Activated naive CD4-positive, alpha-beta T cell treated with anti-CD3 and anti-CD28 coated beads, Interleukin-2, amount 10 ng/mL, durations not matched to agents 5 hours and 36 hours (primary cell): ENCODE data around the gene RNASE9. TPM values are rescaled to one million over a fixed set of nuclear protein-coding genes. Genes with fewer than 3 reads are reported as not detected.

Experiments
- total RNA-seq, 2 experiments: library from RNA; stranded (reverse); gene quantifications; one replicate each; pipeline ENCODE4 v1.2.3, GENCODE V29; 2021

The RNASE9 gene
- total RNA-seq: not detected

DNA sequence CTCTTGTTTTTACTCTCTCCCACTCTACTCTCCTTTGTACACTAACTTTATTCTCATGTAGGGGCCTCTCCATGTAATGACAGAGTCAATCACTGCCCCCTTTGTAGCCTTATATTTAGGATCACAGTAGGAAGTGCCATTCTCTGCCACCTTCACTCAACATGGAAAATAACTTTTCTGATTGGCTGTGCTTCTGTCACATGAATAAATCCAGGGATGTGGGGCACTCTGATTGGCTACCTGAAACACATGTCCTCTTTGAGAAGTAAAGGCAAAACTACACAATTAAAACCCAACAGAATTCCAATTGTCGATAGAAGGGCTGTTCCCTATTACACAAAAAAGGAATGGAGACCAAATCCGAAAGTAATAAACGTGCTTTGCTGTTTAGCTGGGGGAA, at the start of gene RNASE9:
TSS of gene RNASE9 (minus strand) at position 87 of the 400 bp plus-strand sequence.

DNA sequence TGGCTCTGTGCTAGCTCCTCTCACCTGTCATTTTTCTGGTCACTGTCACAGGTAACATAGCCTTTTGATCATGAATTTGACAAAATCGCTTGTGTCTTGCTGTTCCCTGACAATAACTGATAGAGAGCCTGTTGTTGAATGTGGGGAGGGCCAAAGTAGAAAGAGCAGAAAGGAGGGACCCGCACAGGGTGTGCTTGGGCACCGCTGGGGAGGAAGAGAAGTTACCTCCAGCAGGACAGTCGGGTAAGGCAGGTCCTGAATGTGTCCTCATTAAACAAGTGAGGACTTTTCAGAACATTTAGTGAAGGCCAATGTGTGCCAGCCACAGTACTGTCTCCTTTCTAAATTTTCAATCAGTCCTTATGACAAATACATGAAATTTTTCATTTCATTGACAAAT, 30.4 kb upstream of the RNASE9 start, which contains the start of gene RNASE12:
TSS of gene RNASE12 (minus strand) at position 142 of the 400 bp plus-strand sequence. CDS start 653 bp downstream, outside the sequence.

DNA sequence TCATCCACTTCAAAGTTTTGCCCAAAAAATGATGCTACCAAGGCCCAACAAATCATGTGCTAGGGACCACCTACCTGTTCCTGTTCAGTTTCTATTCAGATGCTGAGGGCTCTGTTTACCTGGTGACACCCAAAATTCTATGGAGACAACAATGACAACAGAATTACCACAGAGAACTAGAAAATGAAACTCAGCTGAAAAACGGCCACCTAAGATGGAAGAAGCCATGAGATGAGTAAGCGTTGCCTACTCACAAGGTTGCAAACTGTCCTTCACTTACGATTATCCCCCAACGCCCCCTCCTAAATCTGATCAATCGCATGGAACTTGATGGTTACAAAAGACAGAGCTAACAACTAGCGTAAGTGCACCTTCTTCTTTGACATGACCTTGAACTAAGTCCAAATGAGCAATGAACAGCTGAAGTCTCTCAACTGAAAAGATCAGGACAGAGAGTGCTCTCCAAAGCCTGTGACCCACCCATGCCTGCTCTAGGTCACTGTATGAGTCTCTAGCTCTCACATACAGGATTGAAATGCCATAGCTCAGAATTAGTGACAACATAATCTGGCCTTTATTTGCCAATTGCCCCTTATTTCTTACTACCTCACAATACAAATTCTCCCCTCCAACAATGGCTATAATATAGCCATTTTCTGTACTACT, 26.8 kb upstream of the RNASE9 start, which contains the start of gene RNASE11:
TSS of gene RNASE11 (minus strand) at position 513 of the 666 bp plus-strand sequence.

Other genes starting within 250 kb of the RNASE9 start
- 10 to 100 TPM; 36.0 to 37.0 TPM for gene CCNB1IP1, start 227.8 kb downstream of the RNASE9 start, total RNA-seq
- gene PARP2, start 217.4 kb downstream of the RNASE9 start, total RNA-seq: 10 to 100 TPM; 25.1 to 25.2 TPM
- gene TEP1, start 147.5 kb downstream of the RNASE9 start, total RNA-seq: 10 to 100 TPM; 44.5 to 48.1 TPM
- gene KLHL33, start 124.9 kb downstream of the RNASE9 start, total RNA-seq: under 1 TPM; 0.13 to 0.19 TPM
- gene OSGEP, start 106.2 kb downstream of the RNASE9 start, total RNA-seq: 10 to 100 TPM; 48.0 to 49.1 TPM
- 100 to 1,000 TPM; 162 to 164 TPM for gene APEX1, start 105.8 kb downstream of the RNASE9 start, total RNA-seq
- 10 to 100 TPM; 39.0 to 41.9 TPM for gene PIP4P1, start 99.6 kb downstream of the RNASE9 start, total RNA-seq
- gene PNP, start 91.6 kb downstream of the RNASE9 start, total RNA-seq: 100 to 1,000 TPM; 144 to 153 TPM
- gene RNASE10, start 55.5 kb downstream of the RNASE9 start, total RNA-seq: under 1 TPM; 0.18 to 0.53 TPM
- not detected for gene RNASE11, start 27.0 kb upstream of the RNASE9 start, total RNA-seq
- not detected for gene RNASE12, start 30.3 kb upstream of the RNASE9 start, total RNA-seq
- gene OR6S1, start 80.6 kb upstream of the RNASE9 start, total RNA-seq: not detected
- under 1 TPM; 0.41 to 0.45 TPM for gene RNASE4, start 123.5 kb upstream of the RNASE9 start, total RNA-seq
- gene ANG, start 127.7 kb upstream of the RNASE9 start, total RNA-seq: 1 to 10 TPM; 1.2 TPM
- gene EDDM3A, start 184.8 kb upstream of the RNASE9 start, total RNA-seq: not detected
- not detected for gene EDDM3B, start 207.4 kb upstream of the RNASE9 start, total RNA-seq
- gene RNASE6, start 220.2 kb upstream of the RNASE9 start, total RNA-seq: 1 to 10 TPM; 6.1 to 6.5 TPM
- not detected for gene RNASE1, start 241.8 kb upstream of the RNASE9 start, total RNA-seq